ENCODE measurements around the gene GABRG2. TPM values are rescaled to one million over a fixed set of nuclear protein-coding genes. Genes with fewer than 3 reads are reported as not detected.

Gene GABRG2
- total RNA-seq, 2 donors from 2014 or later, result not detected

DNA sequence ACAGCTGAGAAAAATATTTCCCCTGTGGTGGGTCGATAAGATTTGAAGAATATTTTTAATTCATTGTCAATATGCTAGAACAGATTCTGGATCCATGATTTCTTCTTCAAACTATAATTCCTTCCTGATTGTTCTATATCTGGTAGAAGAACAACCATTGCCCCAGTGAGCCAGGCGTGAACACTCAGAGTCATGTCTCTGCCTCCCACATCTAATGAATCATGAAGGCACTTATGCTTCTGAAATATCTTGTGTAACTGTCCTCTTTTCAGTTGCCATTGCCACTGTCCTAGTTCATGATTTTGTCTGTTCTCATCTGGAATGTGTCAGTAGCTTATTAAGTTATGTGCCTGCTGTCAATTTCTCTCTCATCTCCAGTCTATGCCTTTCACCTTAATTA lies 40.0 kb downstream of the GABRG2 start:
- no peaks in the 10 kb centered on the region for H3K27me3 ChIP-seq
- no peak overlapping the region for H3K4me3 ChIP-seq
- TF ChIP-seq, protein P1, sequence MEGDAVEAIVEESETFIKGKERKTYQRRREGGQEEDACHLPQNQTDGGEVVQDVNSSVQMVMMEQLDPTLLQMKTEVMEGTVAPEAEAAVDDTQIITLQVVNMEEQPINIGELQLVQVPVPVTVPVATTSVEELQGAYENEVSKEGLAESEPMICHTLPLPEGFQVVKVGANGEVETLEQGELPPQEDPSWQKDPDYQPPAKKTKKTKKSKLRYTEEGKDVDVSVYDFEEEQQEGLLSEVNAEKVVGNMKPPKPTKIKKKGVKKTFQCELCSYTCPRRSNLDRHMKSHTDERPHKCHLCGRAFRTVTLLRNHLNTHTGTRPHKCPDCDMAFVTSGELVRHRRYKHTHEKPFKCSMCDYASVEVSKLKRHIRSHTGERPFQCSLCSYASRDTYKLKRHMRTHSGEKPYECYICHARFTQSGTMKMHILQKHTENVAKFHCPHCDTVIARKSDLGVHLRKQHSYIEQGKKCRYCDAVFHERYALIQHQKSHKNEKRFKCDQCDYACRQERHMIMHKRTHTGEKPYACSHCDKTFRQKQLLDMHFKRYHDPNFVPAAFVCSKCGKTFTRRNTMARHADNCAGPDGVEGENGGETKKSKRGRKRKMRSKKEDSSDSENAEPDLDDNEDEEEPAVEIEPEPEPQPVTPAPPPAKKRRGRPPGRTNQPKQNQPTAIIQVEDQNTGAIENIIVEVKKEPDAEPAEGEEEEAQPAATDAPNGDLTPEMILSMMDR (IDR thresholded peaks at IDR 0.05), result no peak
- no peak overlapping the region for H3K27ac ChIP-seq
- no peak for DNase-seq (ENCODE audit: low spot score)
- H3K9me3 ChIP-seq, result no peaks in the 10 kb centered on the region
- no peaks in the 10 kb centered on the region for H3K4me1 ChIP-seq
- H3K36me3 ChIP-seq, result no peaks in the 10 kb centered on the region

DNA sequence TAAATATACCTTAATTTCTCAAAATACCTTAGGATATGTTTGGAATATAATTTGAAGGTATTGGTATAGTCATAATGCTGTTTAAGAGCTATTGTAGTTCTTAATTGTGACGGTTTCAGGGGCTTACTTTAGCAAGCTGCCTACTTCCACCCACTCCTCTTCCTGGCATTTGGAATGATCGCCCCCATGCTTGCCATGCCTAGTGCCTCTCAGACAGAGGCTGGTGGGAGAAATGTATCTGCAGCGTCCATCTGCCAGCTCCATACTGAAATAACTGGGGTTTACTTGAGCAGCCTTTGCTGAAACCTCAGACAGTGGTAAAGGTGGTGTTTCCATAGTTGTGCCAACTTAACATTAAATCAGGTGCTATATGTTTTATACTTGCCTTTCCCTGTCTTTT lies 52.2 kb downstream of the GABRG2 start:
- H3K4me1 ChIP-seq, result no peaks in the 10 kb centered on the region
- H3K36me3 ChIP-seq, result no peaks in the 10 kb centered on the region
- DNase-seq (ENCODE audit: low spot score), result no peak
- H3K27ac ChIP-seq, result no peak overlapping the region
- H3K9me3 ChIP-seq, result no peaks in the 10 kb centered on the region
- H3K4me3 ChIP-seq, result no peak overlapping the region
- H3K27me3 ChIP-seq, result no peaks in the 10 kb centered on the region
- TF ChIP-seq, protein P1 (IDR thresholded peaks at IDR 0.05), result no peak

DNA sequence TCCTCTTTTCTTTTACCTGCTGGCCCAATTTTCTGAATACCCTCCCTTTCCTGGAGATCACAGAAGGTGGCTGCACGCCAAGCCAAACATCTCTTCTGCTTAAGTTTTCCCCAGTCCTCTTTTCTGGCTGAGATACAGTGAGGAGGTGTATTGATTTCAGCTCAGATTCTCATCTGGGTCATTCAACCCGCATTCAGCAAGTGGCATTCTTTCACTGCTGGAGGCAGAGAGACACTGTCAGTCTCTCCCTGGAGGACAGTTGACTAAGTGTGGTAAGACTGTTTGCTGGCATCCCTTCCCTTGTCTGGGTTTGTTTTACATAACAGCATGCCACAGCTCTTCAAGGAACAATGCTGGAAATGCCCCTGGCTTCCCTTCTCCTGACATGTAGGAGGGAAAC lies 60.5 kb downstream of the GABRG2 start:
- Histone ChIP-seq H3K27me3 (no peaks in the 10 kb centered on the region), H3K36me3 (no peaks in the 10 kb centered on the region), H3K27ac (no peak overlapping the region), H3K4me1 (no peaks in the 10 kb centered on the region), H3K4me3 (no peak overlapping the region), H3K9me3 (no peaks in the 10 kb centered on the region)
- TF ChIP-seq, protein P1 (IDR thresholded peaks at IDR 0.05), result no peak
- DNase-seq (ENCODE audit: low spot score), result no peak

DNA sequence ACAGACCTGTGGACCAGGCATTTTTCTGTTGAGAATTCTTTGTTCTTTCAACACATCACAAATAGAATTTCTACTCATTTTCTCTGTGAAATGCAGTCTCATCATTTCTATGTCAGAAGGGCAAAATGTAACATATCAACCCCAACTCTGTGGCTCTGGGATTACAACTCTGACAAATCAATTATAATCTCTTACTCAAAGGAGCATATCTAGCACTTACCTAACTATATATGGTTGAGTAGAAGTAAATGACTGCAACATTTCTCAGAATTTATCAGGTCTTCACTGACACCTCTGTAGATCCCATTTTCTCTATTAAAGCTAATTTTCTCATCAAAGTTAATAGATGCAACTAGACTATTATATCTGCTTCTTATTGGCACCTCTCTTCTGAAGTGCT lies 64.8 kb downstream of the GABRG2 start:
- no peak overlapping the region for H3K27ac ChIP-seq
- no peak for DNase-seq (ENCODE audit: low spot score)
- TF ChIP-seq, protein P1 (IDR thresholded peaks at IDR 0.05), result no peak
- no peaks in the 10 kb centered on the region for H3K27me3 ChIP-seq
- no peaks in the 10 kb centered on the region for H3K4me1 ChIP-seq
- no peaks in the 10 kb centered on the region for H3K36me3 ChIP-seq
- no peak overlapping the region for H3K4me3 ChIP-seq
- H3K9me3 ChIP-seq, result no peaks in the 10 kb centered on the region

DNA sequence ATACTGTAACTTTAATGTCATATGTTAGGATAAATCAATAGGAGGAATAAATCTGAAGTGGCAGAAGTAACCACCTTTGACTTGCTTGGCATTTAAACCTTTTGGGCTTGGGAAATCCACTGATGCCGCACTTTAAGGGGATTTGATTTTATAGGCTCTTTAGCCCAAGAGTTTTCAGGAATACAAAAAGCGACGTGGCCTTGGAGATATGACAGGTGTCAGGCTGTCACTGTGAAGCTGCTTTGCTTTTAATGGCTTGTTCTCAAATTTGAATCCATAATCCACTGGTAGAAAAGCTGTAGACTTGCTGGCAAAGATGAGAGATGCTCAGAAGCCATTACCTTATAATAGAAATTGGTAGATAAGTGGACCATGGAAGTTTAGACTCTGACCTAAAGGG lies 71.6 kb downstream of the GABRG2 start:
- H3K4me1 ChIP-seq, result no peaks in the 10 kb centered on the region
- no peak overlapping the region for H3K4me3 ChIP-seq
- H3K9me3 ChIP-seq, result no peaks in the 10 kb centered on the region
- TF ChIP-seq, protein P1 (IDR thresholded peaks at IDR 0.05), result no peak
- no peaks in the 10 kb centered on the region for H3K27me3 ChIP-seq
- H3K36me3 ChIP-seq, result no peaks in the 10 kb centered on the region
- no peak for DNase-seq (ENCODE audit: low spot score)
- H3K27ac ChIP-seq, result no peak overlapping the region

DNA sequence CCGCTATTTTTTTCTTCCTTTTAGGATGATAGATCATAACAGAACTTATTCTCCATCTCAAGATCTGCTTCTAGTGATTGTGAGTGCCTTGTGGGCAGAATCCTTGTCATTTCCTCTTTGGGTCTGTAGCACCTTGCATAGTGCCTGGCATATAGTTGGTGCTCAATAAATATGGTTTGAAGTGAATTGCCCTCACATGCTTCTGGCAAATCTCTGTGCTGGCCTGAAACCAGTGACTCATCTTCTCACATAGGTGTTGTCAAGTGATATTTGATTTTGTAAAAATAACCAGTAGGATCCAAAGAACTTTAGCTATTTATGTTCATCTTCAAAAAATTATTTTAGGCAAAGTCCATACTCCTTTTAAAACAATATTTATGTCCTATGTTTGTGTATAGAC lies 86.7 kb downstream of the GABRG2 start:
- no peak for DNase-seq (ENCODE audit: low spot score)
- TF ChIP-seq, protein P1 (IDR thresholded peaks at IDR 0.05), result no peak
- H3K9me3 ChIP-seq, result no peaks in the 10 kb centered on the region
- H3K27me3 ChIP-seq, result no peaks in the 10 kb centered on the region
- no peaks in the 10 kb centered on the region for H3K36me3 ChIP-seq
- no peaks in the 10 kb centered on the region for H3K4me1 ChIP-seq
- H3K4me3 ChIP-seq, result no peak overlapping the region
- no peak overlapping the region for H3K27ac ChIP-seq
